ENCODE data around the gene PALLD. TPM values are rescaled to one million over a fixed set of nuclear protein-coding genes. Genes with fewer than 3 reads are reported as not detected.

Gene PALLD
- polyA plus RNA-seq, 1 donor (not counting 4 experiments of a cell fraction or from before 2014, with no cell fraction given), result 136 TPM

GRCh38 chr4:168776382-168776781 lies 279.5 kb downstream of the PALLD start:
- TF ChIP-seq CTCF (optimal IDR thresholded peaks at IDR 0.05 in 1 of 3, IDR thresholded peaks at IDR 0.05 in 1 of 3, conservative IDR thresholded peaks at IDR 0.05 in 1 of 3; ENCODE audit: extremely low read depth in 1 of 3, insufficient read depth in 2 of 3, low read length in 3 of 3) (no peak), EZH2 (IDR thresholded peaks at IDR 0.05; ENCODE audit: low read length) (no peak)
- H3K9me3 ChIP-seq (ENCODE audit: control insufficient read depth, low read depth, low read length), result no peaks in the 10 kb centered on the region
- dilution Hi-C loops (cut with MboI; ENCODE audit: extremely low pct_ligation_motif_present, low sequenced_read_pairs), result no loop called here
- no peaks in the 10 kb centered on the region for H3K27me3 ChIP-seq (ENCODE audit: control insufficient read depth, extremely low read depth, insufficient read depth, low read length)
- no peak overlapping the region for H3K4me3 ChIP-seq (ENCODE audit: control insufficient read depth in 2 of 3, extremely low read depth in 1 of 3, insufficient read depth in 2 of 3, low read depth in 1 of 3, low read length in 3 of 3)
- DNase-seq (ENCODE audit: low read depth, low spot score) (no peak), FAIRE-seq (no peak)
- no peak overlapping the region for H3K4me2 ChIP-seq (ENCODE audit: control insufficient read depth, extremely low read depth, insufficient read depth, low read depth, low read length)
- H3K9ac ChIP-seq (ENCODE audit: control insufficient read depth, extremely low read depth, insufficient read depth, low read length), result no peak overlapping the region
- no peak overlapping the region for H2AFZ ChIP-seq (ENCODE audit: control insufficient read depth, low read length)
- no peaks in the 10 kb centered on the region for H3K9me1 ChIP-seq (ENCODE audit: control insufficient read depth, extremely low read depth, insufficient read depth, low read length)
- no peaks in the 10 kb centered on the region for H3K79me2 ChIP-seq (ENCODE audit: control insufficient read depth, insufficient read depth, low read length)
- H3K27ac ChIP-seq (ENCODE audit: control insufficient read depth, insufficient read depth, low read length), result no peak overlapping the region
- H4K20me1 ChIP-seq (ENCODE audit: control insufficient read depth, extremely low read depth, insufficient read depth, low read length), result no peaks in the 10 kb centered on the region
- H3K36me3 ChIP-seq (ENCODE audit: control insufficient read depth in 2 of 2, extremely low read depth in 1 of 2, insufficient read depth in 2 of 2, low read length in 2 of 2), result no peaks in the 10 kb centered on the region
- no peaks in the 10 kb centered on the region for H3K4me1 ChIP-seq (ENCODE audit: control insufficient read depth, extremely low read depth, insufficient read depth, low read length)

GRCh38 chr4:168777277-168777965 lies 280.6 kb downstream of the PALLD start:
- peaks cover 6% of the 10 kb centered on the region for H3K4me1 ChIP-seq (ENCODE audit: control insufficient read depth, extremely low read depth, insufficient read depth, low read length)
- H3K27ac ChIP-seq (ENCODE audit: control insufficient read depth, insufficient read depth, low read length), result no peak overlapping the region
- H2AFZ ChIP-seq (ENCODE audit: control insufficient read depth, low read length), result no peak overlapping the region
- no peaks in the 10 kb centered on the region for H3K9me3 ChIP-seq (ENCODE audit: control insufficient read depth, low read depth, low read length)
- TF ChIP-seq CTCF (optimal IDR thresholded peaks at IDR 0.05 in 1 of 3, IDR thresholded peaks at IDR 0.05 in 1 of 3, conservative IDR thresholded peaks at IDR 0.05 in 1 of 3; ENCODE audit: extremely low read depth in 1 of 3, insufficient read depth in 2 of 3, low read length in 3 of 3) (no peak), EZH2 (IDR thresholded peaks at IDR 0.05; ENCODE audit: low read length) (no peak)
- H3K4me2 ChIP-seq (ENCODE audit: control insufficient read depth, extremely low read depth, insufficient read depth, low read depth, low read length), result no peak overlapping the region
- no peaks in the 10 kb centered on the region for H3K79me2 ChIP-seq (ENCODE audit: control insufficient read depth, insufficient read depth, low read length)
- H3K9me1 ChIP-seq (ENCODE audit: control insufficient read depth, extremely low read depth, insufficient read depth, low read length), result no peaks in the 10 kb centered on the region
- no peak for FAIRE-seq
- no peak overlapping the region for H3K9ac ChIP-seq (ENCODE audit: control insufficient read depth, extremely low read depth, insufficient read depth, low read length)
- dilution Hi-C loops (cut with MboI; ENCODE audit: extremely low pct_ligation_motif_present, low sequenced_read_pairs), result no loop called here
- H3K36me3 ChIP-seq (ENCODE audit: control insufficient read depth in 2 of 2, extremely low read depth in 1 of 2, insufficient read depth in 2 of 2, low read length in 2 of 2), result no peaks in the 10 kb centered on the region
- no peak for DNase-seq (ENCODE audit: low read depth, low spot score)
- H4K20me1 ChIP-seq (ENCODE audit: control insufficient read depth, extremely low read depth, insufficient read depth, low read length), result no peaks in the 10 kb centered on the region
- no peak overlapping the region for H3K4me3 ChIP-seq (ENCODE audit: control insufficient read depth in 2 of 3, extremely low read depth in 1 of 3, insufficient read depth in 2 of 3, low read depth in 1 of 3, low read length in 3 of 3)
- no peaks in the 10 kb centered on the region for H3K27me3 ChIP-seq (ENCODE audit: control insufficient read depth, extremely low read depth, insufficient read depth, low read length)

Data from keratinocyte (primary cell).